HepG2 (cell line): ENCODE data around the gene DPH6. TPM values are rescaled to one million over a fixed set of nuclear protein-coding genes. Genes with fewer than 3 reads are reported as not detected.
A peak's percentile ranks its signal among the peaks of the same experiment; 100 is the strongest.

ENCODE experiments used
- DBP ChIP-seq: sonication (generic); formaldehyde crosslinking; IDR thresholded peaks from 2 replicates; pipeline ENCODE4 v1.4.0; 2020; ENCODE audit warnings: missing genetic modification reagents; ENCODE audit errors: not compliant biosample characterization
- FOSL1 ChIP-seq: sonication (generic); formaldehyde crosslinking; IDR thresholded peaks from 2 replicates; pipeline ENCODE4 v1.9.0; 2021; ENCODE audit warnings: missing genetic modification reagents, borderline replicate concordance
- GABPB1 ChIP-seq: IDR thresholded peaks from 2 replicates; pipeline ENCODE4 v1.6.1; 2016; ENCODE audit warnings: mild to moderate bottlenecking, missing genetic modification reagents, moderate library complexity, missing compliant biosample characterization
- GPBP1L1 ChIP-seq: sonication (generic); formaldehyde crosslinking; IDR thresholded peaks from 2 replicates; pipeline ENCODE4 v1.5.0; 2020; ENCODE audit warnings: mild to moderate bottlenecking, missing genetic modification reagents
- HMGA1 ChIP-seq: sonication (generic); formaldehyde crosslinking; conservative IDR thresholded peaks from 2 replicates; pipeline ENCODE4 v1.4.0; 2020; ENCODE audit warnings: missing genetic modification reagents
- JUN ChIP-seq: sonication (generic); formaldehyde crosslinking; IDR thresholded peaks from 2 replicates; pipeline ENCODE4 v1.4.0; 2020; ENCODE audit warnings: mild to moderate bottlenecking, missing genetic modification reagents
- NBN ChIP-seq: fragments of 450-650 bp; conservative IDR thresholded peaks from 2 replicates; pipeline ENCODE4 v1.6.1; 2017
- PCBP2 ChIP-seq: fragments of 200-400 bp; formaldehyde crosslinking; optimal IDR thresholded peaks from 2 replicates; pipeline ENCODE3; 2018; ENCODE audit warnings: low read length, low read depth; ENCODE audit not compliant: poor library complexity, severe bottlenecking
- SIX4 ChIP-seq: sonication (generic); formaldehyde crosslinking; IDR thresholded peaks from 2 replicates; pipeline ENCODE4 v1.4.0; 2020; ENCODE audit warnings: missing genetic modification reagents
- TSC22D2 ChIP-seq: sonication (generic); formaldehyde crosslinking; IDR thresholded peaks from 2 replicates; pipeline ENCODE4 v1.5.1; 2020; ENCODE audit warnings: missing genetic modification reagents, mild to moderate bottlenecking, borderline replicate concordance
- ZFP1 ChIP-seq: IDR thresholded peaks from 2 replicates; pipeline ENCODE4 v1.6.1; 2016
- ZFP36L1 ChIP-seq: sonication (generic); formaldehyde crosslinking; IDR thresholded peaks from 2 replicates; pipeline ENCODE4 v1.8.0; 2022; ENCODE audit warnings: mild to moderate bottlenecking, missing genetic modification reagents, moderate library complexity
- ZKSCAN1 ChIP-seq: fragments of 150-350 bp; IDR thresholded peaks from 2 replicates; pipeline ENCODE4 v1.6.1; 2014; ENCODE audit warnings: low read length
- ZNF317 ChIP-seq: sonication (generic); formaldehyde crosslinking; IDR thresholded peaks from 2 replicates; pipeline ENCODE4 v1.5.0; 2020; ENCODE audit warnings: mild to moderate bottlenecking, missing genetic modification reagents
- ZNF329 ChIP-seq: sonication (generic); formaldehyde crosslinking; IDR thresholded peaks from 2 replicates; pipeline ENCODE4 v1.9.0; 2021; ENCODE audit warnings: low read depth, mild to moderate bottlenecking, missing genetic modification reagents
- ZNF441 ChIP-seq: sonication (generic); formaldehyde crosslinking; IDR thresholded peaks from 2 replicates; pipeline ENCODE4 v1.7.0; 2021; ENCODE audit warnings: missing genetic modification reagents, borderline replicate concordance
- ZNF564 ChIP-seq: sonication (generic); formaldehyde crosslinking; IDR thresholded peaks from 2 replicates; pipeline ENCODE4 v1.8.1; 2023; ENCODE audit warnings: mild to moderate bottlenecking, missing genetic modification reagents
- ZNF720 ChIP-seq: sonication (generic); formaldehyde crosslinking; IDR thresholded peaks from 2 replicates; pipeline ENCODE4 v1.4.0; 2020; ENCODE audit warnings: missing genetic modification reagents
- polyA plus RNA-seq, 8 experiments: library from polyadenylated mRNA; depleted of rRNA in 3 of 8; stranded (reverse) in 7 of 8; unstranded in 1 of 8; fragments of >200 nt; fragmentation: Illumina TruSeq in 4 of 8; extraction: Trizol in 4 of 8; gene quantifications; 2 replicates each; pipeline versions ENCODE4 v1.2.1 to v1.2.3, GENCODE V29; 2011 to 2016; ENCODE audit warnings: low read depth in 4 of 8, missing spikeins in 1 of 8, mixed read lengths in 1 of 8; ENCODE audit not compliant: insufficient read depth in 1 of 8
- total RNA-seq, 5 experiments: library from RNA; depleted of rRNA; stranded (reverse); fragments of >200 nt; fragmentation: Illumina TruSeq; extraction: Trizol; gene quantifications; 2 replicates each; pipeline ENCODE4 v1.2.3, GENCODE V29; 2016; ENCODE audit warnings: low read depth in 1 of 5
- TF ChIP-seq, protein P1 (sequence below): sonication (generic); formaldehyde crosslinking; IDR thresholded peaks from 2 replicates; pipeline ENCODE4 v1.9.0; 2021; ENCODE audit warnings: missing genetic modification reagents, mild to moderate bottlenecking, borderline replicate concordance
- TF ChIP-seq, protein P2 (sequence below): sonication (generic); formaldehyde crosslinking; IDR thresholded peaks from 2 replicates; pipeline ENCODE4 v1.9.0; 2022; ENCODE audit warnings: low read depth, missing genetic modification reagents
- TF ChIP-seq, protein P3 (sequence below): sonication (generic); formaldehyde crosslinking; IDR thresholded peaks from 2 replicates; pipeline ENCODE4 v1.8.0; 2022; ENCODE audit warnings: missing genetic modification reagents, low read depth, mild to moderate bottlenecking, borderline replicate concordance

Gene DPH6
- total and polyA plus RNA-seq, 2 of the 13 experiments (the other 11 are each of a cell fraction or from before 2014, with no cell fraction given), result 10.2 to 25.8 TPM

GRCh38 chr15:35545824-35546510 is at the start of gene DPH6 (continued):
- TF ChIP-seq ZKSCAN1 (0 out of 2 replicates have a peak, but pooled peaks have one; percentile 11), GPBP1L1 (CRISPR knock-in tag) (no peak), ZNF720 (no peak), PCBP2 (no peak), GABPB1 (CRISPR knock-in tag) (peak; percentile 92), DBP (CRISPR knock-in tag) (no peak), FOSL1 (CRISPR knock-in tag) (0 out of 2 replicates have a peak, but pooled peaks have one; percentile 24), SIX4 (0 out of 2 replicates have a peak, but pooled peaks have one; percentile 11), ZFP1 (CRISPR knock-in tag) (no peak; the same call in 1 of the 2 replicates), ZNF317 (CRISPR knock-in tag) (no peak), ZNF564 (CRISPR knock-in tag) (no peak), TSC22D2 (CRISPR knock-in tag) (0 out of 2 replicates have a peak, but pooled peaks have one; percentile 40), HMGA1 (CRISPR knock-in tag) (no peak), NBN (no peak), ZNF441 (peak; percentile 38; the same call in 1 of the 2 replicates), ZFP36L1 (CRISPR knock-in tag) (no peak; the same call in 1 of the 2 replicates), JUN (CRISPR knock-in tag) (no peak), ZNF329 (CRISPR knock-in tag) (no peak)
- TF ChIP-seq, protein P1, sequence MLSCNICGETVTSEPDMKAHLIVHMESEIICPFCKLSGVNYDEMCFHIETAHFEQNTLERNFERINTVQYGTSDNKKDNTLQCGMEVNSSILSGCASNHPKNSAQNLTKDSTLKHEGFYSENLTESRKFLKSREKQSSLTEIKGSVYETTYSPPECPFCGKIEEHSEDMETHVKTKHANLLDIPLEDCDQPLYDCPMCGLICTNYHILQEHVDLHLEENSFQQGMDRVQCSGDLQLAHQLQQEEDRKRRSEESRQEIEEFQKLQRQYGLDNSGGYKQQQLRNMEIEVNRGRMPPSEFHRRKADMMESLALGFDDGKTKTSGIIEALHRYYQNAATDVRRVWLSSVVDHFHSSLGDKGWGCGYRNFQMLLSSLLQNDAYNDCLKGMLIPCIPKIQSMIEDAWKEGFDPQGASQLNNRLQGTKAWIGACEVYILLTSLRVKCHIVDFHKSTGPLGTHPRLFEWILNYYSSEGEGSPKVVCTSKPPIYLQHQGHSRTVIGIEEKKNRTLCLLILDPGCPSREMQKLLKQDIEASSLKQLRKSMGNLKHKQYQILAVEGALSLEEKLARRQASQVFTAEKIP, result no peak
- TF ChIP-seq, protein P2, sequence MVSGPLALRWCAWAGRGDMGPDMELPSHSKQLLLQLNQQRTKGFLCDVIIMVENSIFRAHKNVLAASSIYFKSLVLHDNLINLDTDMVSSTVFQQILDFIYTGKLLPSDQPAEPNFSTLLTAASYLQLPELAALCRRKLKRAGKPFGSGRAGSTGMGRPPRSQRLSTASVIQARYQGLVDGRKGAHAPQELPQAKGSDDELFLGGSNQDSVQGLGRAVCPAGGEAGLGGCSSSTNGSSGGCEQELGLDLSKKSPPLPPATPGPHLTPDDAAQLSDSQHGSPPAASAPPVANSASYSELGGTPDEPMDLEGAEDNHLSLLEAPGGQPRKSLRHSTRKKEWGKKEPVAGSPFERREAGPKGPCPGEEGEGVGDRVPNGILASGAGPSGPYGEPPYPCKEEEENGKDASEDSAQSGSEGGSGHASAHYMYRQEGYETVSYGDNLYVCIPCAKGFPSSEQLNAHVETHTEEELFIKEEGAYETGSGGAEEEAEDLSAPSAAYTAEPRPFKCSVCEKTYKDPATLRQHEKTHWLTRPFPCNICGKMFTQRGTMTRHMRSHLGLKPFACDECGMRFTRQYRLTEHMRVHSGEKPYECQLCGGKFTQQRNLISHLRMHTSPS, result no peak; the same call in 1 of the 2 replicates
- TF ChIP-seq, protein P3, sequence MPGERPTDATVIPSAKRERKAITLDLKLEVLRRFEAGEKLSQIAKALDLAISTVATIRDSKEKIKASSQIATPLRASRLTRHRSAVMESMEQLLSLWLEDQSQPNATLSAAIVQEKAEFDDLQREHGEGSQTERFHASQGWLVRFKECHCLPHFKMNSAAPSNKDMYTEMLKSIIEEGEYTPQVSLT (CRISPR knock-in tag), result no peak
